Muscle of leg (tissue), 11 donors: ENCODE measurements around the gene MIOX. TPM values are rescaled to one million over a fixed set of nuclear protein-coding genes. Genes with fewer than 3 reads are reported as not detected.
A peak's percentile ranks its signal among the peaks of the same experiment; 100 is the strongest.
"Not testable (repeated sequence)": the region's sequence is repeated elsewhere in the genome, so short reads cannot be mapped to it uniquely, and the experiment has no call there.

ENCODE experiments used
- DNase-seq: peaks from one replicate; pipeline ENCODE4 v3.0.0; 2013
- H3K27ac ChIP-seq: one replicate; pipeline ENCODE4 v1.5.1; 2013; ENCODE audit warnings: mild to moderate bottlenecking, low read length, control low read depth
- H3K27me3 ChIP-seq: one replicate; pipeline ENCODE4 v1.6.1; 2013; ENCODE audit warnings: low read length; ENCODE audit not compliant: control insufficient read depth, insufficient read depth
- H3K36me3 ChIP-seq: one replicate; pipeline ENCODE4 v1.6.1; 2013; ENCODE audit warnings: low read length; ENCODE audit not compliant: control insufficient read depth, insufficient read depth
- H3K4me1 ChIP-seq: one replicate; pipeline ENCODE4 v1.6.1; 2013; ENCODE audit warnings: low read length; ENCODE audit not compliant: control insufficient read depth, insufficient read depth
- H3K4me3 ChIP-seq: one replicate; pipeline ENCODE4 v1.5.1; 2013; ENCODE audit warnings: low read length, control low read depth
- H3K9me3 ChIP-seq: replicated peaks from 2 replicates; pipeline ENCODE4 v1.6.1; 2013; ENCODE audit warnings: low read depth, low read length; ENCODE audit not compliant: control insufficient read depth
- WGBS: methylation state at CpG from one replicate; pipeline ENCODE4 v1.1.5; 2013; ENCODE audit warnings: missing lambda C conversion rate; ENCODE audit not compliant: insufficient coverage; 5-methylcytosine and 5-hydroxymethylcytosine counted together
- polyA plus RNA-seq, 8 donors: library from polyadenylated mRNA; unstranded; fragments of 120-200 nt; gene quantifications; one replicate each; pipeline versions ENCODE4 v1.2.1 to v1.2.3, GENCODE V29; 2013; ENCODE audit warnings: inconsistent platforms in 1 of 8, low replicate concordance in 1 of 8; ENCODE audit not compliant: insufficient read length in 8 of 8, insufficient read depth in 1 of 8
- total RNA-seq: library from RNA; stranded (reverse); fragments of 120-200 nt; gene quantifications from one replicate; pipeline ENCODE4 v1.2.4, GENCODE V29; 2013

Gene MIOX
- total and polyA plus RNA-seq, 9 donors, result 0.08 to 0.12 (median 0.10) TPM; not detected in 5

GRCh38 chr22:50530580-50530876 is 43.9 kb downstream of the MIOX start:
- H3K4me1 ChIP-seq, result peaks cover 41% of the 10 kb centered on the region
- no peaks in the 10 kb centered on the region for H3K9me3 ChIP-seq
- DNase-seq, result no peak
- H3K27ac ChIP-seq, result peak overlapping the region; percentile 60
- H3K36me3 ChIP-seq, result no peaks in the 10 kb centered on the region
- peaks cover 70% of the 10 kb centered on the region for H3K27me3 ChIP-seq
- WGBS, result 2% methylated on average over 21 of the region's 21 CpGs
- H3K4me3 ChIP-seq, result peak overlapping the region; percentile 47

DNA sequence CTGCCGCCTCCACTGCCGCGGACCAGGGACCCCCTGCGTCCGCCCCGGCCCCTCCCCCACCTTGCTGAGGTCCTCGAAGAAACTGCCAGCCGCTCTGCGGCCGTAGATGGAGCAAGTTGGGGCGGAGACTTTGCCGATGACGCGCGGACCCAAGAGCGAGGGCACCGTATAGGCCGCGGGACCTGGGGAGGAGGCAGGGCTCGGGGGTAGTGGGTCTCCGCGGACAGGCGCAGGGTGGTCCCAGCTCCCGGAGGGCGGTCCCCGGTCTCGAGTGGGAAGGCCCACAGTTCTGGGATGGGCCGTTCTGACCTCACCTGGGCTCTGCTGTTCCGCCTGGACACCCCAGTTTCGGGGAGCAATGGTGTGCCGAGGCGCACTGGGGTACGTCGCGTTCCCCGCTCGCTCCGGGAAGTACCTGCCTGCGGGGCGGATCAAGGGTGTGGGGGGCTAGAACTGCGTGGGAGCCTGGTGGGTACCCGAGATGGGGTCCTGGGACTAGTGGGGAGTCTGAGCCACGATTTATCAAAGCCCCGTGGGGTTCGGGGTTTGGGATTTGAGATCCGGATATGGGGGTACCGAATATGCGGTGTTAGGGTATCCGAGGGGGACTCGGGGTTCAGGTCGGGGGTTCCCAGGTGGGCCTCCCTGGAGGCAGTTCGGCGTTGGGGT is 44.4 kb downstream of the MIOX start:
- Histone ChIP-seq H3K36me3 (no peaks in the 10 kb centered on the region), H3K9me3 (no peaks in the 10 kb centered on the region), H3K27me3 (peaks cover 70% of the 10 kb centered on the region), H3K4me3 (peak overlapping the region; percentile 47), H3K27ac (peak overlapping the region; percentile 79), H3K4me1 (peaks cover 41% of the 10 kb centered on the region)
- WGBS, result 6% methylated on average over 53 of the region's 53 CpGs
- peak; percentile 85 for DNase-seq

- Histone ChIP-seq H3K27ac (peak overlapping the region; percentile 79), H3K9me3 (no peaks in the 10 kb centered on the region), H3K4me1 (peaks cover 39% of the 10 kb centered on the region), H3K36me3 (no peaks in the 10 kb centered on the region), H3K27me3 (peaks cover 70% of the 10 kb centered on the region), H3K4me3 (peak overlapping the region; percentile 47)
- DNase-seq, result peak; percentile 47
- WGBS, result under 1% methylated on average over 40 of the region's 44 CpGs
Measured at GRCh38 chr22:50531546-50531961, 44.9 kb downstream of the MIOX start.

GRCh38 chr22:50531962-50532674 is 45.5 kb downstream of the MIOX start:
- DNase-seq, result peak; percentile 83
- Histone ChIP-seq H3K27me3 (peaks cover 73% of the 10 kb centered on the region), H3K36me3 (no peaks in the 10 kb centered on the region), H3K4me1 (peaks cover 35% of the 10 kb centered on the region), H3K9me3 (no peaks in the 10 kb centered on the region), H3K27ac (peak overlapping the region; percentile 79), H3K4me3 (peak overlapping the region; percentile 47)
- WGBS, result under 1% methylated on average over 44 of the region's 56 CpGs

DNA sequence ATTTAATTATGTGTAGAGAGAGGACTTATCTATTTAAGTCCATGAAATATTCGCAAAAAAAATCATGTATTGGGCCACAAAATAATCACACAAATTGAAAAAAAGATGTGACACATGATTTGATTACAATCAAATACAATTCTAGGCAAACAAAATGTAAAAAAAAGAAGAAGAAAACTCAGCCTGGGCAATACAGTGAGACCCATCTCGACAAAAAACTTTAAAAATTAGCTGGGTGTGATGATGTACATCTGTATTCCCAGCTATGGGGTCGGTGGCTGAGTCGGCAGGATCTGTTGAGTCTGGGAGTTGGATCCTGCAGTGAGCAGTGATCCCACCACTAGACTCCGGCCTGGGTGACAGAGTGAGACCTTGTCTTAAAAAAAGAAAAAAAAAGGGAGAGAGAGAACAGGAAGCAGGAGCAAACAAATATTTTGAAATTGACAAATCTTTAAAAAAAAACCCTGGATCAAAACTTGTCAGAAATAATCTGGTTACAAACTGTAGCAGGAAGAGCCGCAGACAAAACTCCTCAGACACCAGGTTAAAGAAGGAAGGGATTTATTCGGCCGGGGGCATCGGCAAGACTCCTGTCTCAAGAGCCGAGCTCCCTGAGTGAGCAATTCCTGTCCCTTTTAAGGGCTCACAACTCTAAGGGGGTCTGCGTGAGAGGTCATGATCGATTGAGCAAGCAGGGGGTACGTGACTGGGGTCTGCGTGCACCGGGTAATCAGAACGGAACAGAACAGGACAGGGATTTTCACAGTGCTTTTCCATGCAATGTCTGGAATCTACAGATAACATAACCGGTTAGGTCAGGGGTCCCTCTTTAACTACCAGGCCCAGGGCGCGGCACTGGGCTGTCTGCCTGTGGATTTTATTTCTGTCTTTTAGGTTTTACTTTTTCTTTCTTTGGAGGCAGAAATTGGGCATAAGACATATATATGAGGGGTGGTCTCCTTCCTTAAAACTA is 46.5 kb downstream of the MIOX start:
- Histone ChIP-seq H3K27me3 (peaks cover 80% of the 10 kb centered on the region), H3K36me3 (no peaks in the 10 kb centered on the region), H3K4me1 (peaks cover 34% of the 10 kb centered on the region), H3K27ac (no peak overlapping the region), H3K4me3 (no peak overlapping the region), H3K9me3 (no peaks in the 10 kb centered on the region)
- WGBS, result 79% methylated on average over 11 of the region's 19 CpGs
- no peak for DNase-seq

- H3K36me3 ChIP-seq, DNase-seq, H3K9me3 ChIP-seq, H3K4me3 ChIP-seq: not testable (repeated sequence)
- WGBS, result 47% methylated on average over 7 of the region's 21 CpGs
- Histone ChIP-seq H3K27ac (peak overlapping the region; percentile 7), H3K27me3 (peaks cover 76% of the 10 kb centered on the region), H3K4me1 (peaks cover 32% of the 10 kb centered on the region)
Measured at GRCh38 chr22:50533856-50534711, 47.4 kb downstream of the MIOX start.

DNA sequence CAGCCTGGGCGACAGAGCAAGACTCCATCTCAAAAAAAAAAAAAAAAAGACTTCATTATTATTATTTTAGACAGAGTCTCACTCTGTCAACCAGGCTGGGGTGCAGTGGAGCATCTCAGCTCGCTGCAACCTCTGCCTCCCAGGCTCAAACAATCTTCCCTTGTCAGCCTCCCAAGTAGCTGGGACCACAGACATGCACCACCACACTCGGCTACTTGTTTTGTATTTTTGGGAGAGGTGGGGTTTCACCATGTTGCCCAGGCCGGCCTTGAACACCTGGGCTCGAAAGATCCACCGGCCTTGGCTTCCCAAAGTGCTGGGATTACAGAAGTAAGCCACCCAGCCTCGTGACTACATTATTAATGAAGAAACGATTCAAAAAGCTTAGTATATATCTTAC is 48.5 kb downstream of the MIOX start:
- H3K9me3 ChIP-seq, result no peaks in the 10 kb centered on the region
- no peak for DNase-seq
- peaks cover 73% of the 10 kb centered on the region for H3K27me3 ChIP-seq
- H3K36me3 ChIP-seq, result no peaks in the 10 kb centered on the region
- no peak overlapping the region for H3K4me3 ChIP-seq
- no peak overlapping the region for H3K27ac ChIP-seq
- H3K4me1 ChIP-seq, result peaks cover 25% of the 10 kb centered on the region
- WGBS, result no CpG with 5 or more reads among the region's 8 CpGs

- H3K9me3 ChIP-seq, result no peaks in the 10 kb centered on the region
- peaks cover 13% of the 10 kb centered on the region for H3K4me1 ChIP-seq
- no peak overlapping the region for H3K4me3 ChIP-seq
- DNase-seq, result no peak
- H3K27me3 ChIP-seq, result peaks cover 62% of the 10 kb centered on the region
- no peaks in the 10 kb centered on the region for H3K36me3 ChIP-seq
- no peak overlapping the region for H3K27ac ChIP-seq
- no CpG with 5 or more reads among the region's 3 CpGs for WGBS
Measured at GRCh38 chr22:50536226-50536625, 49.6 kb downstream of the MIOX start.

GRCh38 chr22:50537765-50538164 is 51.1 kb downstream of the MIOX start:
- no peaks in the 10 kb centered on the region for H3K4me1 ChIP-seq
- no peaks in the 10 kb centered on the region for H3K36me3 ChIP-seq
- DNase-seq, result no peak
- no peaks in the 10 kb centered on the region for H3K9me3 ChIP-seq
- H3K27me3 ChIP-seq, result peaks cover 54% of the 10 kb centered on the region
- no peak overlapping the region for H3K4me3 ChIP-seq
- 74% methylated on average over 11 of the region's 13 CpGs for WGBS
- H3K27ac ChIP-seq, result peak overlapping the region; percentile 57
